ENCODE results near the gene DCTN4.
"Not testable (repeated sequence)": the region's sequence is repeated elsewhere in the genome, so short reads cannot be mapped to it uniquely, and the experiment has no call there.

DCTN4 gene

DNA sequence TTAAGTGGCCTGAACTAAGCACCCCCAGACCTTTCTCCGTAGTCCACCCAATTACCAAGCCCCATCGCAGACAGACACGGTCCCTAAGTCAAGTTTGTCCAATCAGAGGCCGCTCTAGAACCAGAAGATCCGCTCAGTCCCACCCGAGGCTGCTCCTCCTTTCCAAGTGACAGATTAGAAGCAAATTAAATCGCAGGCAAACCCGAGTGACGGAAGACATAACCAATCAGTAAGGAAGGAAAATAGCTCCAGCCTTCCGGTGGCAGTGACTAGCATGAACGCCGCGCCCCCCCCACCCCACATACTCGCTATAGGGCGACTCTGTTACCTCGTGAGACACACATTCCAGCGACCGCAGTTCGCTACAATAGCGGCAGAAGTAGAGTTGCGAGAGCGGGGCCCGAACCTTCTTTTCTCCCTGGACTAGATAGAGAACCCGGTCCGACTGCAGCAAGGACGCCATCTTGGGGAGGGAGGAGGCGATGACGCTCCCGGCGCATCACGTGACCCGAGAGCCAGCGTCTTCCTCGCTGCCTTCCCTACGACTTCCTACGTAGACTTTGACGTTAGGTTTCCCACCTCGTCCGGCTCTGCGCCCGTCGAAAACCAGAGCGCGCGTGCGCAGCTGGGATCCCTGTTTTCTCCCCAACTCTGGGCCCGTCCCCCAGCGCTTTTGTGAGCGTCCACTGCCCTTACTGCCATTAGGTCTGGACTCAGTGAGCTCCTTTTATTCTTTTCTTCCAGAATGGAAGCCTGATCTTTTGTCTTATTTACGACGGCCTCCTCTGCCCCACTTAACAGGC is at the start of gene DCTN4:
Gene DCTN4 (minus strand): TSS at position 487 of the 803 bp plus-strand sequence. CDS start 24 bp downstream, at position 463.
- H3K27ac ChIP-seq = peak within 1 kb of the TSS; percentile 95
- peak; percentile 97 for DNase-seq (ENCODE audit: low read depth, low spot score)

DNA sequence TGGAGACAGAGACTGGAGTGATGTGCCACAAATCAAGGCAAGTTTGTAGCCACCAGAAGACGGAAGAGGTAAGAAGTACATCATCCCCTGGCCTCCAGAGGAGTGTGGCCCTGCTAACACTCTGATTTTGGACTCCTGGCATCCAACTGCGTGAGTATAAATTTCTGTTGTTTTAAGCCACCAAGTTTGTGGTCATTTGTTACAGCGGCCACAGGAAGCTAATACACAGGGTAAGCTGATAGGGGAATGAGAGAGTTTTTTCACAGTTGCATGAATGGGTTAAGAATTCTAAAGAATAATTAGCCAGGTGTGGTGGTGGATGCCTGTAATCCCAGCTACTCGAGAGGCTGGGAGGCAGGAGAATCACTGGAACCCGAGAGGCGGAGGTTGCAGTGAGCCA is 45.6 kb upstream of the DCTN4 start:
- H3K27ac ChIP-seq = no peak overlapping the region
- no peak for DNase-seq (ENCODE audit: low read depth, low spot score)

DNA sequence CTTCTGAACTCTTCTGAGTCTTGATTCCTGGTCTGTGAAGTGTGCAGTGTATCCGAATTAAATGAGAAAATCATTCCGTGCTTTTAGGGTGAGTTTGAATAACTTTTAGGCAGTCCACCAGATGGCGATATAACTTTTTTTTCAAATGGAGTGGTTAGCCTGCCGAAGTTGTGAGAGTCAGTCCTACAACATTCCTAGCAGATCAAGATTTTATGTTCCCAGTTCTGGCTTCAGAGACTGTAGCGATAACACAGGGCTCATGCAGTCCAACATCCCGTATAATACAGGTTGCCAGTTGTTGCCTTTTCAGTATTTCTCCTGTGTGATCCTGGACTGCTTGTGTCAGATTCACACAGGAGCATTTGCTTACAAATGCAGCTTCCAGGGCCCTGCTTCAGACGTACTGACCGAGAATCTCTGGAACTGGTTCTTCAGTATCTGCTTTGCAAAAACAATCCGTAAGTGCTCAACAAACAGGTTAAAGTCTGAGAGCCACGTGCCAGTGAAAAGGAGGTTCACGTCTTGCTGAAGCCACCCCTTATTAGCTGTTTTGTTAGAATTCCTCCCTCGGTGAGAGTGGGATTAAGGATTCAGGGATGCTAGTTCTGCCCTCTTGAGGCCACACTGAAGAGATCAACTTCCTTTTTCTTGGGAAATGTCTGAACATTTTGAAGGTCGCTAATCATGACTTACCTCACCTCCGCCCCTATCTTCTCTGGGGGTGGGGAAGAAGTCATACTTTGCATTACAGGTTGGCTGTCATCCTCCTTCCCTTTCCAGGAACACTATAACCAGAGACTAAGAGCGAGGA is 42.5 kb upstream of the DCTN4 start:
- no peak for DNase-seq (ENCODE audit: low read depth, low spot score)
- H3K27ac ChIP-seq = peak overlapping the region; percentile 33

DNA sequence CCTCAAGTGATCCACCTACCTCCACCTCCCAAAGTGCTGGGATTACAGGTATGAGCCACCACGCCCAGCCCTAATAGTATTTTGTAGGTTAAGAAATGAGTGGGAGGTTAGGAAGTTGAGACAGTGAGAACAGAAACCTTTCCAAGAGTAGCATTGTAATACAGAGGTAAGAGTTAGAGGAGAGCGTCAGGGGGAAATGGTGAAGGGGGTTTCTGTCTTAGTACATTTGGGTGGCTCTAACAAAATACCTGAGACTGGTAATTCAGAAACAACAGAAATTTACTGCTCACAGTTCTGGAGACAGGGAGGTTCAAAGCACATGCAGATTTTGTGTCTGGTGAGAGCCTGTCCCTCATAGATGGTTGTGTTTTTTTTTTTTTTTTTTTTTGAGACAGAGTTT is 38.6 kb upstream of the DCTN4 start:
- H3K27ac ChIP-seq = no peak overlapping the region
- DNase-seq (ENCODE audit: low read depth, low spot score) = no peak

DNA sequence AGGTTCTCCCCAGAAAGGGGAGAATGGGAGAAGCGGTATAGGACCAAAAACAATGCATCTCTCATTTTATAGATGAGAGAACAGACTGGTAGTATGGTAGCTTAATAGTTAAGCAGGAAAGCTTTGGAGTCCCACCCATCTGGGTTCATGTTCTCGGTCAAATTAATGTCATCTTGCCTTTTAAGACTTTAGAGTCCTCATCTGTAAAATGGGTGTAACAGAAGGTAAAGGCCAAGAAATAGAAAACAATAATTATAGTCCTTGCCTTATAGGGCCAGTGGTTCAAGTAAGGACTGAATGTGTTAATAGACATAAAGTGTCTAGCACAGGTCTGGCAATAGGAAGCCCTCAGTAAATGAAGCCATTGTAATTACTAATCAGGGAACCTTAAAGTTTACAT is 36.1 kb upstream of the DCTN4 start:
- H3K27ac ChIP-seq = no peak overlapping the region
- no peak for DNase-seq (ENCODE audit: low read depth, low spot score)

DNA sequence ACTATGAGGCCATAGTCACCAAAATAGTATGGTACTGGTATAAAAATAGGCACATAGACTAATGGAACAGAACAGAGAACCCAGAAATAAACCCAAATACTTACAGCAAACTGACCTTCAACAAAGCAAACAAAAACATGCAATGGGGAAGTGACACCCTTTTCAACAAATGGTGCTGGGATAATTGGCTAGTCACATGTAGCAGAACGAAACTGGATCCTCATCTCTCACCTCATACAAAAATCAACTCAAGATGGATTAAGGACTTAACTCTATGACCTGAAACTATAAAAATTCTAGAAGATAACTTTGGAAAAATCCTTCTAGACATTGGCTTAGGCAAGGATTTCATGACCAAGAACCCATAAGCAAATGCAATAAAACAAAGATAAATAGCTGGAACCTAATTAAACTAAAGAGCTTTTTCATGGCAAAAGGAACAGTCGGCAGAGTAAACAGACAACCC is 34.6 kb upstream of the DCTN4 start:
- not testable (repeated sequence) for DNase-seq (ENCODE audit: low read depth, low spot score); H3K27ac ChIP-seq

DNA sequence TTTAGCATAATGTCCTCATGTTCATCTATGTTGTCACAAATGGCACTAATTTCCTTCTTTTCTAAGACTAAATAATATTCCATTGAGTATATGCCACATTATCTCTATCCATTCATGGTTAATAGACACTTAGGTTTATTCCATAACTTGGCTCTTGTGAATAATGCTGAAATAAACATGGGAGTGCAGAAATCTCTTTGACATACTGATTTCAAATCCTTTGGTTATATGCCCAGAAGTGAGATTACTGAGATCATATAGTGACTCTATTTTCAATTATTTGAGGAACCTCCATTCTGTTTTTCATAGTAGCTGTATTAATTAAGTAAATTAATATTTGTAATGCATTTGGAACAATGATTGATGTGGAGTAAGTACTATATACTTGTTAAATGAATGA is 32.7 kb upstream of the DCTN4 start:
- DNase-seq (ENCODE audit: low read depth, low spot score) = no peak
- H3K27ac ChIP-seq = peak overlapping the region; percentile 85

DNA sequence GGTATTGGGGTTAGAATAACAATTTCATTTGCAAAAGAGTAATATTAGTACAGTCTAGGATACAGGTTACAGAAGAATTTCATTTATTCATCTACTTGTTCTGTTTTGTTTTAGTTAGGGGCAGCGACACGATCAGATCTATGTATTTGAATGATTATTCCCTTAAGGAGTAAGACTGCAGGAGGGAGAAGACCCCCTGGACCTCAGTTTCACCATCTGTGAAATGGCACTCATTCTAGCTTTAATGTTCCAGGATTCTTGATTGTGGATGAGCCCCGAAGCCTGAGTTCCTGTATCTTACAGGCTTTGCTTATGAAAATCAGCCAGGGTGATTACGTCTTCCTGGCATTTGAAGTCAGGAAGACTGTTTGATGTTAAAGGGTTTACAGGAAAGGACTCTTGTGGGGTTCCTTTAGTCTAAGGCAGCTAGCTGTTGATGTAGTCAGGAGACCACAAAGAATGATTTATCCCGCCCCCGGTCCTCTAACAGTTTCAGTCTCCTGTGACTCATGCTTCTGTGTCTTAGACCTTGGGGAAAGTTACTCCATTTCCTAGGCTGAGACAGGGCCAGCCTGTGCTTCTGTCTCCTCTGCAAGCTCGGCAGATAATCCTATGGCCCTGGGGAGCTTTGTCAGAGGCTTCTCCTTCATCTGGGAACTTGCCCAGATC is 31.3 kb upstream of the DCTN4 start:
- H3K27ac ChIP-seq = peak overlapping the region; percentile 85

DNA sequence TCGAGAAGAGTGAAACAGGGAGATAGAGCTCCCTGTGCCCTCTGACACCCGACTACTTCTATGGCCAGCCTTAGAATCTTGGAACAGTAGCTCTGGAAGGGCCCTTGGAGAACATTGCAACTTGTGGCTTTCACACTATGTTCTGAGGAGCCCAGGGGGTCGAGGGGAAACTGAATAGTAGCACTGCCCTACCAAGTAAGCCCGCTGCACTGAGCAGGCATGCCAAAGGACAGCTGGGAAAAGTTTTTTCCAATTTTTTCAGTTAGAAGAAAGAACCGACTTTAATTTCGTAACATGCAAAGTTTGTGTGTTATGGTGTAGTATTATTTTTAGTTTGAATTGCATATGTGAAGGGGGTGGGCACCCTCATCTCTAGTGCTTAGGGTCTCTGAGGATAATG is 30.6 kb upstream of the DCTN4 start:
- DNase-seq (ENCODE audit: low read depth, low spot score) = no peak
- H3K27ac ChIP-seq = peak overlapping the region; percentile 85

More for the DNA sequence above, 31.3 kb upstream of the DCTN4 start:
- peak; percentile 96 for DNase-seq (ENCODE audit: low read depth, low spot score)

DNA sequence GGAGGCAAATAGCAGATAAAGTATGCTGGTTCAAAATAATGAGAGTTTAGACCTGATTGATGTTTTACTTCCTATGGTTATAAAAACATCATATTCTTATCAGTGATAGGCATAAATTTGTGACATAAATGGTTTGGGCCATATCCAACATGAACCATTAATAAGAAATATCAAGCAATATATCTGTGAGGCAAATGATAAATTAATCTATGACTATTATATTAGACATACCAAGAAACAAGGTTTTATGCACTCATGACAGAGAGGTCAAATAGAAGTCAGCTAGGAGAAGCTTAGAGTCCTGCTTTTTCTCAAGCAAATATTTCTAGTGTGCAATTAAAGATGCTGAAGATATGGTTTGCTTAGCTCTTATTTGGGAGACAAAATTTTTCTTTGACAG is 30.2 kb upstream of the DCTN4 start:
- DNase-seq (ENCODE audit: low read depth, low spot score) = no peak
- peak overlapping the region; percentile 85 for H3K27ac ChIP-seq

DNA sequence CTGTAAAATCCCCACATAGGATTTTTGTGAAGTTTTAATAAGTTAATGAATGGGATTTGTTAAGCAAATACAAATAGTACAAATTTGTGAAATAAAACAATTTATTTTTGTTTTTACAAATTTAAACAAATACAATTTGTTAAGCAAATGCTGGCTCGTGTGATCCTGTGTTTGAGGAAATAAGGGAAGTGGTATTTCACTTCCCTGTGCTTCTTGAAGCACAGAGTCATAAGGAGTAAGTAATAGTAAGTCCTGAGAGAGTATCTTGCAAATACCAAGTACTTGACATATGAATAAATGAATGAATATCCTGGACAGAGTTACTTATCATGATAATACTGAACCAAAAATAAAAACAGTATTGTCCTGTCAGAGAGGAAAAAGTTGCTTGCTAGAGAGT is 28.8 kb upstream of the DCTN4 start:
- DNase-seq (ENCODE audit: low read depth, low spot score) = no peak
- peak overlapping the region; percentile 15 for H3K27ac ChIP-seq

DNA sequence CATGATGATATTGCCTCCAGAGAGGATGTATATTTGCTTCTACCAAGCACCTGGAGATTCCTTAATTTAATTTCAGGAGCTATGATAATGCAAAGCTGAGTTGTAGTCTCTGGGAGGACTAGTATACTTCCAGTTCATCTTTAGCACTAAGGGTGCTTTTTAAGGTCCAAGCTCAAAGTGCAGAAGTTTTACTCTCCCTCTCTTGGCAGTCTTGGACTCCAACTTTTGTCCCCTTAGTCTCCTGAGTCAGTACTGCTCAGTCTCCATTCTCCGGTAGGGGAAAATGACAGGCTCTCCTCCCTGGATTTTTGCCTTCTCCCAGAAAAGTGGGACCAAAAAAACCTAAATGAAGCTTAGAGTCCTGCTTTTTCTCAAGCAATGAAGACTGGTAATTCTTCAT is 28.1 kb upstream of the DCTN4 start:
- DNase-seq (ENCODE audit: low read depth, low spot score) = no peak
- H3K27ac ChIP-seq = no peak overlapping the region

DNA sequence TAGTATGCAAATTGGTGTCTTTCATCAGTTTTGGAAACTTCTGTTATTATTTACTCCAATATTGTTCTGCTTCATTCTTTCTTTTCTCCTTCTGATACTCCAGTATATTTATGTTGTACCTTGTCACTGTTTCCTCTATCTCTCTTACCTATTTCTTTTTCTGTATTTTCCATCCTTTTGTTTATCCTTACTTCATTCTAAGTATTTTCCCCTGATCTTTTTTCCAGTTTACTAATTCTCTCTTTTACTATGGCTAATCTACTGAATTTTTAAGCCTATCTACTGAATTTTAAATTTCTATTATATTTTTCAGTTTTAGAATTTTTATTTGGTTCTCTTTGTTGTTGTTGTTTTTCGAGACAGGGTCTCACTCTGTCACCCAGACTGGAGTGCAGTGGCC is 27.1 kb upstream of the DCTN4 start:
- DNase-seq (ENCODE audit: low read depth, low spot score) = no peak
- H3K27ac ChIP-seq = no peak overlapping the region

DNA sequence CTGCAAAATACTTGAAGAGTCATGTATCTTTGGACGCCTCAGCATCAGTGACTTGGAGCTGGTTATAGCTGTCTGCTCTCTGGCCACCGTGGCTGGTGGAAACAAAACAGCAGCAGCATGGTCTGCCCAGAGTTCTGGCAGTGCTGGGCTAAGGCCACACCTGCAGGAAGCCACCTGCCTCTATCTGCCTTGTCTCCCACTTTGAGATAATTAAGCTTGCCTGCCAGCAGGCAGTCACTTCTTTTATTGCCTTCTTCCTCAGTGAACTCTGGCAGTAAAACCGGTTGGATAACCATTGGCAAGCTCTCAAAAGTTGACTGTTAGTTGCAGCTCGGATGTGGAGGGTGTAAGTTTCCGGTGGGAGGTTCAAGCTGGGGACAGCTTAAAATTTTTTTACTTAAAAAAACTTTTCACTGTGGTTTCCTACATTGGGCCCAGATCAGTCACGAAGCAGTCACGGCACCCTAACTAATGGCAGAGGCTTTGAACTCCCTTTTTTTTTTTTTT is 24.7 kb upstream of the DCTN4 start:
- DNase-seq (ENCODE audit: low read depth, low spot score) = peak; percentile 75
- peak overlapping the region; percentile 92 for H3K27ac ChIP-seq

DNA sequence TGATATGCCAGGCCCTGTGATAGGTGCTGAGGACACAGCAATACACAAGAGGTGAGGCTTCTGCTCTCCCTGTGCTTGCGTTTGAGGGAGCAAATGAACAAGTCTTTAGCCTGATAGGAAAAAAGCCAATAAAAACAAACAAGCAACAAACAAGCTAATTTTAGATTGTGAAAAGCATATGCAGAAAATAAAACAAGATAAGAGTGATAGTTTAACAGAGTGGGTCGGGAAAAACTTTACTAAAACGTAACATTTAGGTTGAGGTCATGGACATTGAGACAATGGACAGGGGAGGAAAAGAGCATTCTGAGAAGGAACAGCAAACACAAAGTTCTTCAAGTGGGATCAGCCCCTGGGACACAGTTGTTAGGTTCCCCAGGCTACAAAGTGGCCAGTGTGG is 24.0 kb upstream of the DCTN4 start:
- H3K27ac ChIP-seq = peak overlapping the region; percentile 92
- DNase-seq (ENCODE audit: low read depth, low spot score) = no peak

DNA sequence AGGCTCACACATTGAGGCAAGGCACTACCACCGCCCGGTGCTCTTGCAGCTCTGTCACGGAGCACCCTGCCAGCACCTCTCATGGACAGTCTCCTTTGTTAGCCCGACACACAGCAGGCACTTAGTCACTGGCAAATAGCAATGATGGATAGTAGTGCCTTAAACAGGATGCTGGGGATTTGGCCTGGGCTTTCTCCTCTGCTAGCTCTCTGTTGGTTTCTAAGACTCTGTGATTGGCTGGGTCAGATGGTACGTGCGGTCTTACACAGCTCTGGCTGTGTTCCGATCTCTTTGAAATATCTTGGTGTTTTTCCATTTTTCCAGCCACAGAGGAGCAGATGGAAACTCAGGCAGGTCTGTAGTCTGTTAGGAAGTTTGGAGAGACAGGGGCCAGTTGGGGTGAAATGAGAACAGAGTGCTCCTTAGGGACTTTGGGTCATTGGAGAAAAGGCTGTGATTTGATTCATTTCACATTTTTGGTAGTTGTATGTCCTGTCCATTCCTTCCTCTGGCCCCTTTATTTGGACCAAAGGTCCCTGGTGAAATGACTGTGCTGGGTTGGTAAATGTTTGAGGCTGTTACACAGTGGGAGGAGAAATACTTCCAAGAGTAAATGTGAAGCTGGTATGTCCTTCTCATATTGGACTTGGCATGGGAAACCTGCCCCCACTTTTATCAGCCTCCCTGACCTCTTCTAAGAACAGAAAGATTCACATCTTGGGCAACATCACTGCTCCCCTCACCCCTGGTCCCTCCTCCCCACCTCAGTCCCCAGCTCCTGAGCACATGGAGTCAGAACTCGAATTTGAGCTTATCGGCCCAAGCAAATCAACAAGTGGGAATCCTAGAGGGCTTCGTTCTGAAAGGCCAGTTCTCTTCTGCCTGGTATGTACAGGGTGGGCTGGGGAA is 23.1 kb upstream of the DCTN4 start:
- peak overlapping the region; percentile 92 for H3K27ac ChIP-seq
- DNase-seq (ENCODE audit: low read depth, low spot score) = peak; percentile 83

DNA sequence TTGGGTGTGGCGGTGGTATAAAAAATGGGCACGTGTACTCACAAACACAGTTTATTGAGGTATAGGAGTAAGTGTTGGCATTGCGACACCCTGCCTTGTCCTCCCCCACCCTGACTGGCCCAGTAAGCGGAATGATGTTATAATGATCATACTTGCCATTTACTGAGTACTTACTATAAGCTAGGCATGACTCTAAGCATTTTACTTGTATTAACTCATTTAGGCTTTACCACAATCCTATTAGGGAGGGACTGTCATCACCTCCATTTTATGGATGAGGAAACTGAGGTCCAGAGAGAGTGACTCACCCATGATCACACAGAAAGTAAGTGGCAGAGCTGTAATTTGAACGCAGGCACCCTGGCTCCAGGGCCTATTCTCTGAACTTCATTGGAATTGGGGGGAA is 22.0 kb upstream of the DCTN4 start:
- peak; percentile 88 for DNase-seq (ENCODE audit: low read depth, low spot score)
- H3K27ac ChIP-seq = peak overlapping the region; percentile 92

DNA sequence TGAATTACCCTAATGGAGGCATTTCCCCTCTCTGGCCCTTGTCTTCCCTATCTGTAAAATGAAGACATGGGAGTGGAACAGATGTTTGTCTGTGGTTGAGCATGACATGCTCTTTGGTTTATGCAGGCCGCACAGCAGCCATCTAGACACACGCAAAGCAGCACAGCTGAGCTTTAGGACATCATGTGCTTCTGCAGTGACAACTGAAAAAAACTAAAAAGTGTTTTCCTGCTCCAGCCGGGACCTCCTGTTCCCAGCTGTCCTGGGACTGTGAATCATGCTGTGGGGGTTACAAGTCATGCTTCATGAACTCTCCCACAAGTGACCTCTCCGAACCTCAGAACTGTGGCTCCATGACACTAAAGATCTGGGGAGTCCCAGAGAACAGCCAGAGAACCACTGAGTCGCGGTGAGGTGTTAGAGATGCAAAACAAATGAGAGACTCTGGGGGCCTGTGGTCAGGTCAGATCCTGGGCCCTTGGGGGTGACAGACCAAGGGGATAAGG is 21.4 kb upstream of the DCTN4 start:
- H3K27ac ChIP-seq = peak overlapping the region; percentile 92
- no peak for DNase-seq (ENCODE audit: low read depth, low spot score)

DNA sequence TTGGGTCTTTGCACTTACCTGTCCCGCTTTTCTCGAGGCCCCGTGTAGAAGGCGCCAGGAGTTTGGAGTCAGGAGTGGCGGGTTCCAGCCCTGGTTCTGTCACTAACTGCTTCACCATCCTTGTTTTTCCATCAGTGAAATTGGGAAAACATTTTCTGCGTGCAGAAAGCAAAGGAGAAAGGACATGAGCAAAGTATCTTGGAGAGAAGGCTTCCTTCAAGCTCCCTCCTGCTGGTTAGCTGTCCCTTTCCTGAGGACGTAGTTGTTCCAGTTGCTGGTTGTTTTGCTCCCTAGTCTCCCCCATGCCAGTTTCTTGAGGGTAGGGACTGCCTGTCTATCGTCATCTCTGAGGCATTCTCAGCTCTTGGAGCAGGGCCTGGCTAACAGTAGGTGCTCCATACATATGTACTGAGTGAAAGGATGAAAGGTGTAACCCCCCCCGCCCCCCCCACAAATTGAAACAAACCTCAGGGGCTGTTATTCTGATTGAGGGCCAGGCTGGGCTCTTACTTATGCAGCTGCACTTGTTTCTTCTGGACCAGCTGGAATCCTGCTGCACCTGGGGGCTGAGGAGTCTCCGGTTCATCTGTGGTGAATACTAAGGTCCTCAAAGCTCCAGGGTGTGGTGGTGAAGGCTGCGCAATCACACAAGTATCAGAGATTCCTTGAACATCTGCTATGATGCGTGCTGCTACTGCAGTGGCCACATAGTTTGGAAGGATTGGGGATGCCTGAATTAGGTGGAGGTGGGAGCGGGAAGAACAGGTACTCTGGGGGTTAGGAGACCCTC is 20.8 kb upstream of the DCTN4 start:
- H3K27ac ChIP-seq = peak overlapping the region; percentile 92
- no peak for DNase-seq (ENCODE audit: low read depth, low spot score)
